Effector memory CD4-positive, alpha-beta T cell (primary cell): Measurements from ENCODE around the gene ZNF219.

ENCODE experiments used
- DNase-seq, 3 donors: peaks; one replicate each; pipeline ENCODE4 v3.0.0-alpha.2; 2020
- H3K27ac ChIP-seq: 2 replicates; pipeline ENCODE4 v1.7.0; 2013; ENCODE audit warnings: mild to moderate bottlenecking, low read length, moderate library complexity; ENCODE audit not compliant: insufficient read depth, poor library complexity, severe bottlenecking
- H3K27me3 ChIP-seq: replicated peaks from 2 replicates; pipeline ENCODE4 v1.7.0; 2013; ENCODE audit warnings: mild to moderate bottlenecking, low read length; ENCODE audit not compliant: insufficient read depth, control insufficient read depth, poor library complexity, severe bottlenecking
- H3K36me3 ChIP-seq: 2 replicates; pipeline ENCODE4 v1.7.0; 2013; ENCODE audit warnings: mild to moderate bottlenecking, low read length, moderate library complexity; ENCODE audit not compliant: control insufficient read depth, insufficient read depth
- H3K4me1 ChIP-seq: 2 replicates; pipeline ENCODE4 v1.7.0; 2013; ENCODE audit warnings: low read length, mild to moderate bottlenecking; ENCODE audit not compliant: control insufficient read depth, insufficient read depth, poor library complexity, severe bottlenecking
- H3K4me3 ChIP-seq: 2 replicates; pipeline ENCODE4 v1.7.0; 2013; ENCODE audit warnings: low read length, low read depth, mild to moderate bottlenecking; ENCODE audit not compliant: insufficient read depth, poor library complexity, severe bottlenecking
- H3K9me3 ChIP-seq: 2 replicates; pipeline ENCODE4 v1.7.0; 2013; ENCODE audit warnings: mild to moderate bottlenecking, low read length, moderate library complexity; ENCODE audit not compliant: control insufficient read depth

The ZNF219 gene

GRCh38 chr14:21069388-21070082, 28.9 kb downstream of the ZNF219 start:
- Histone ChIP-seq H3K36me3 (no peaks in the 10 kb centered on the region), H3K27ac (no peak overlapping the region)

GRCh38 chr14:21068521-21069387, 29.7 kb downstream of the ZNF219 start:
- Histone ChIP-seq H3K27me3 (peaks cover 47% of the 10 kb centered on the region), H3K27ac (no peak overlapping the region), H3K9me3 (no peaks in the 10 kb centered on the region), H3K4me3 (peak overlapping the region; percentile 48), H3K4me1 (peaks cover 35% of the 10 kb centered on the region), H3K36me3 (no peaks in the 10 kb centered on the region)
- DNase-seq = peak; percentile 36 to 49 (median 41)

More at GRCh38 chr14:21069388-21070082, 28.9 kb downstream of the ZNF219 start:
- peaks cover 47% of the 10 kb centered on the region for H3K27me3 ChIP-seq
- H3K4me1 ChIP-seq = peaks cover 35% of the 10 kb centered on the region
- H3K9me3 ChIP-seq = no peaks in the 10 kb centered on the region
- H3K4me3 ChIP-seq = peak overlapping the region; percentile 48
- DNase-seq = peak in 1 of 3 donors; percentile 20

GRCh38 chr14:21066882-21067502, 31.5 kb downstream of the ZNF219 start:
- Histone ChIP-seq H3K27me3 (peaks cover 46% of the 10 kb centered on the region), H3K27ac (no peak overlapping the region), H3K36me3 (no peaks in the 10 kb centered on the region), H3K4me3 (no peak overlapping the region), H3K4me1 (peaks cover 35% of the 10 kb centered on the region), H3K9me3 (no peaks in the 10 kb centered on the region)
- DNase-seq = no peak

GRCh38 chr14:21063479-21063878, 35.0 kb downstream of the ZNF219 start:
- no peak for DNase-seq
- Histone ChIP-seq H3K36me3 (no peaks in the 10 kb centered on the region), H3K4me3 (no peak overlapping the region), H3K27ac (no peak overlapping the region), H3K9me3 (no peaks in the 10 kb centered on the region), H3K4me1 (peaks cover 2% of the 10 kb centered on the region), H3K27me3 (peaks cover 13% of the 10 kb centered on the region)

GRCh38 chr14:21061347-21061668, 37.1 kb downstream of the ZNF219 start:
- Histone ChIP-seq H3K27ac (no peak overlapping the region), H3K4me1 (no peaks in the 10 kb centered on the region), H3K36me3 (no peaks in the 10 kb centered on the region), H3K9me3 (no peaks in the 10 kb centered on the region), H3K27me3 (peaks cover 3% of the 10 kb centered on the region), H3K4me3 (no peak overlapping the region)
- no peak for DNase-seq

GRCh38 chr14:21060614-21061346, 37.7 kb downstream of the ZNF219 start:
- Histone ChIP-seq H3K9me3 (no peaks in the 10 kb centered on the region), H3K27ac (no peak overlapping the region), H3K27me3 (peaks cover 3% of the 10 kb centered on the region), H3K4me3 (no peak overlapping the region), H3K4me1 (no peaks in the 10 kb centered on the region), H3K36me3 (no peaks in the 10 kb centered on the region)
- no peak for DNase-seq

GRCh38 chr14:21059842-21060613, 38.4 kb downstream of the ZNF219 start:
- H3K27me3 ChIP-seq = peaks cover 3% of the 10 kb centered on the region
- H3K27ac ChIP-seq = no peak overlapping the region
- H3K4me1 ChIP-seq = no peaks in the 10 kb centered on the region
- DNase-seq = no peak
- H3K4me3 ChIP-seq = no peak overlapping the region
- H3K36me3 ChIP-seq = no peaks in the 10 kb centered on the region
- H3K9me3 ChIP-seq = no peaks in the 10 kb centered on the region

GRCh38 chr14:21058903-21059302, 39.6 kb downstream of the ZNF219 start:
- Histone ChIP-seq H3K27me3 (no peaks in the 10 kb centered on the region), H3K9me3 (no peaks in the 10 kb centered on the region), H3K4me1 (no peaks in the 10 kb centered on the region), H3K4me3 (no peak overlapping the region), H3K27ac (no peak overlapping the region), H3K36me3 (no peaks in the 10 kb centered on the region)
- no peak for DNase-seq
